ENCODE results near the gene CASKIN2. TPM values are rescaled to one million over a fixed set of nuclear protein-coding genes. Genes with fewer than 3 reads are reported as not detected.

The CASKIN2 gene
- total RNA-seq, 1 donor from 2014 or later: 3.9 TPM

DNA sequence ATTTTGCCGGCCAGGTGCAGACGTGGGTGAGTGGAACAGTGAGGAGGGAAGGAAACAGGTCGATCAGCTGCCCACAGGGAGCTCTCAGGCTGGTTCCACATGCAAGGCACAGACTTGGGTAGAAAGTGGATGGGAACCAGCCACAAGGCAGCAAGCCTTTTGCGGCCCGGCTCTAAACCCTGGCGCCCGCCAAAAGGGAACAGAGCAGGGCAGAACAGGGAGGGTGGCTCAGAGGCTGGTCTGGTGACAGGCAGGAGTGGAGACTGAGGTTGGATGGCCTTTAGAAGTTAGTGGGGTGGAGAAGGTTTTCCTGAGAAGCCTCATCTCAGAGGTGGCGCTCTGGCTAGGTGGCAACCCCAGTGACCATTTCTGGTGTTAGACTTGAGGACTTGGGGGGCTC, 20.5 kb upstream of the CASKIN2 start:
- DNase-seq (ENCODE audit: low read depth) (no peak), FAIRE-seq (no peak)
- TF ChIP-seq, protein P1, sequence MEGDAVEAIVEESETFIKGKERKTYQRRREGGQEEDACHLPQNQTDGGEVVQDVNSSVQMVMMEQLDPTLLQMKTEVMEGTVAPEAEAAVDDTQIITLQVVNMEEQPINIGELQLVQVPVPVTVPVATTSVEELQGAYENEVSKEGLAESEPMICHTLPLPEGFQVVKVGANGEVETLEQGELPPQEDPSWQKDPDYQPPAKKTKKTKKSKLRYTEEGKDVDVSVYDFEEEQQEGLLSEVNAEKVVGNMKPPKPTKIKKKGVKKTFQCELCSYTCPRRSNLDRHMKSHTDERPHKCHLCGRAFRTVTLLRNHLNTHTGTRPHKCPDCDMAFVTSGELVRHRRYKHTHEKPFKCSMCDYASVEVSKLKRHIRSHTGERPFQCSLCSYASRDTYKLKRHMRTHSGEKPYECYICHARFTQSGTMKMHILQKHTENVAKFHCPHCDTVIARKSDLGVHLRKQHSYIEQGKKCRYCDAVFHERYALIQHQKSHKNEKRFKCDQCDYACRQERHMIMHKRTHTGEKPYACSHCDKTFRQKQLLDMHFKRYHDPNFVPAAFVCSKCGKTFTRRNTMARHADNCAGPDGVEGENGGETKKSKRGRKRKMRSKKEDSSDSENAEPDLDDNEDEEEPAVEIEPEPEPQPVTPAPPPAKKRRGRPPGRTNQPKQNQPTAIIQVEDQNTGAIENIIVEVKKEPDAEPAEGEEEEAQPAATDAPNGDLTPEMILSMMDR (IDR thresholded peaks at IDR 0.05; ENCODE audit: insufficient read depth, low read length, severe bottlenecking): no peak
- Histone ChIP-seq H3K4me3 (ENCODE audit: low read depth, low read length) (no peak overlapping the region), H3K27me3 (ENCODE audit: control insufficient read depth, insufficient read depth, low read length) (no peaks in the 10 kb centered on the region), H3K36me3 (ENCODE audit: control insufficient read depth, insufficient read depth, low read length) (peaks cover 2% of the 10 kb centered on the region)

DNA sequence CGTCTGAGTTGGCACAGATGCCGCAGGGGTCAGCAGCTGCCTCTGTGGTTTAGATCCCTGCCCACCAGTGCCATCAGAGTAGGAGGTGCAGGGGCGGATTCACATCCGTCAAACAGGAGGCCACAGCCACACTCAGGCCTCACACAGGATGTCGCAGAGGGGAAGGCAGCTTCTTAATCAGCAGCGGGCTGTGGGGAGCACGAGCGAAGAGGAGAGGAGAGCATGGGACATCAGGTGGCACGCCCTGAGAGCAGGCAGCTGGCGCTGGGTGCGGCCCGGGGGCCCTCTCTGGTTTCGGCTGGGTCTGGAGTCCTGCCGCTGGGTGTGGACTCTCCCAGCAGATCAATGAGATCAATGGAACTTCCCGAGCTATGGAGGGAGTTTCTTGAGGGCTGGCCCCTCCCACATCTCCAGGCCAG, 19.8 kb upstream of the CASKIN2 start:
- H3K4me3 ChIP-seq (ENCODE audit: low read depth, low read length): no peak overlapping the region
- no peak for FAIRE-seq

DNA sequence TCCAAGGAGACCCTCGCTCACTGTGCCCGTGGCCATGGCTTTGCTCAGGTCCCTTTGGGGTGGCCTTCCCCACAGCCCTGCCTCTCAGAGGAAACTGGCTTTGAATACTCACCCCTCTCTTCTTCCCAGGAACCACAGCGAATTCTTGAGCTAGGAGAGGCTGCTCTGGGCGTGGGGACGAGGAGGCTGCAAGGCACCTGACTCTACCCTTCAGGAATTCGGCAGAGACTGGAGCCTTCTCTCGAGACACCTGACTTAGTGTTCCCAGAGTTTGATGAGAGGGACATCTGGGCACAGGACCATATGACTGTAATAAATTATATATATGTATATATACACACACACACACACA, 16.4 kb upstream of the CASKIN2 start:
- Histone ChIP-seq H3K36me3 (ENCODE audit: control insufficient read depth, insufficient read depth, low read length) (peaks cover 2% of the 10 kb centered on the region), H3K4me3 (ENCODE audit: low read depth, low read length) (no peak overlapping the region), H3K27me3 (ENCODE audit: control insufficient read depth, insufficient read depth, low read length) (no peaks in the 10 kb centered on the region)
- FAIRE-seq (no peak), DNase-seq (ENCODE audit: low read depth) (peak; percentile 56)
- TF ChIP-seq, protein P1 (IDR thresholded peaks at IDR 0.05; ENCODE audit: insufficient read depth, low read length, severe bottlenecking): no peak

More for the DNA sequence above, 19.8 kb upstream of the CASKIN2 start:
- Histone ChIP-seq H3K27me3 (ENCODE audit: control insufficient read depth, insufficient read depth, low read length) (no peaks in the 10 kb centered on the region), H3K36me3 (ENCODE audit: control insufficient read depth, insufficient read depth, low read length) (peaks cover 2% of the 10 kb centered on the region)
- TF ChIP-seq, protein P1 (IDR thresholded peaks at IDR 0.05; ENCODE audit: insufficient read depth, low read length, severe bottlenecking): no peak
- no peak for DNase-seq (ENCODE audit: low read depth)

DNA sequence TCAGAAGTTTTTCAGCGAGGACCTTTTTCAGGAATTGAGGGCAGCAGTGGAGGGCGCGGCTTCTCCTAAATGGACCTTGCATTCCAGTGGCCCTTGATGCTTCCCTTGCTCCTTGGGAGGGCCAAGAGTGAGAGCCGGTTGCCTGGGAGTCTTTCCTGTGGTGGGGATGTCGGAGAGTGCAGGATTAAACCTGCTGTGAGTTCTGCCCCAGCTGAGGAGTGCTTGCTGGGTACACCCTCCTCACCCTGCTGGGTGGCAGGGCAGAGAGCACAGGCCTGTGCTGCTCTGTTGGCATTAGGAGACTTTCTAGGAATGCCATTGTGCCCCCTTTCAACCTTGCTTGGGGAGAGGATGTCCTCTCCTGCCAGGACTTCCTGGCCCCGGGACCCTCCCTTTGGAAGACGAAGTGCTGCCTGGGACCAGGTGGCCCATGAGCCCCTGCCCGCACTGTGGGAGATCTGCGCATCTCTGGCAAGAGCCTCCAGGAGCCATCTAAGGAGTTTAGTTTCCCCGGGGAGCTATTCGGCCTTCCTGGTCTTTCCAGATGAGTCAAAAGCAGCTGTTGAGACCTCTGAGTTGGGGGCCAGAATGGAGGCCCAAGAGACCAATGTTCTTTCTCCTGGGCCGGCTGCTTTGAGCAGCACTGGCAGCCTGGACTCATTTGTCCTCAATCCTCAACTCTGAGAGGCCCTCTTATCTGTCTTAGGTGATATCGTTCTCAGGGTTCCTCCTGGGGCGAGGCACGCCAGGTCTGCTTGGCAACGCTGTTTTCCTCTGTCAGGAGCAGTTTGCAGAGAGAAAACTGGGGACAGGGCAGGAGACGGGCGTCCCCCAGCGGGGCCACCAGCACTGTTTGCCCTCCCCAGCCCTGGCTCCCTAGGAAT, 15.7 kb upstream of the CASKIN2 start:
- no peak overlapping the region for H3K4me3 ChIP-seq (ENCODE audit: low read depth, low read length)
- DNase-seq (ENCODE audit: low read depth): no peak
- no peaks in the 10 kb centered on the region for H3K27me3 ChIP-seq (ENCODE audit: control insufficient read depth, insufficient read depth, low read length)
- TF ChIP-seq, protein P1 (IDR thresholded peaks at IDR 0.05; ENCODE audit: insufficient read depth, low read length, severe bottlenecking): no peak
- no peak for FAIRE-seq
- peaks cover 2% of the 10 kb centered on the region for H3K36me3 ChIP-seq (ENCODE audit: control insufficient read depth, insufficient read depth, low read length)

DNA sequence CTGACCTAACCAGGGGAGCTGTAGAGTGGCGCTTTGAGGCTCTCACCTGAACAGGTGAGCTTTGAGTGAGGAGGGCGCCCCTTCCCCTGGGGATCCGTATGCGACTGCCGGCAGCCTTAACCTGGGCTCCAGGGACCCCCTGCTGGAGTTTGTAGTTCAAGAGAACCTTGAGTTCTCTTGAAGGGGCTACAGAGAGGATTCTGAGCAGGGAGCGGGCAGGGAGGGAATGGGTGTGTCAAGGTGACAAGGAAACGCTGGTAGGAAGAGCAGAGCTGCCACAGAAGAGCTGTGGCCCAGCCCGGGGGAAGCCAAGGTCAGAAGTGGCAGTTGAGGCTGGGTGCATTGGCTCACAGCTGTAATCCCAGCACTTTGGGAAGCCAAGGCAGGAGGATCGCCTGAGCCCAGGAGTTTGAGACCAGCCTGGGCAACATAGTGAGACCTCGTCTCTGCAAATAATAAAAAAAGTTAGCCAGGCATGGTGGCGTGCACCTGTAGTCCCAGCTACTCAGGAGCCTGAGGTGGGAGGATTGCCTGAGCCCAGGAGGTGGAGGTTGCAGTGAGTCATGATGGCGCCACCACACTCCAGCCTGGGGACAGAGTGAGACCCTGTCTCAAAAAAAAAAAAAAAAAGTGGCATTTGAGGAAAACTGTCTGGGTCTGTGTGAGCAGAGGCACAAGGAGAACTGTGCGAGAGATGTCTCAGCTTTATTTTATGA, 11.4 kb upstream of the CASKIN2 start:
- Histone ChIP-seq H3K36me3 (ENCODE audit: control insufficient read depth, insufficient read depth, low read length) (peaks cover 3% of the 10 kb centered on the region), H3K4me3 (ENCODE audit: low read depth, low read length) (peak overlapping the region; percentile 68), H3K27me3 (ENCODE audit: control insufficient read depth, insufficient read depth, low read length) (no peaks in the 10 kb centered on the region)
- no peak for FAIRE-seq
- TF ChIP-seq, protein P1 (IDR thresholded peaks at IDR 0.05; ENCODE audit: insufficient read depth, low read length, severe bottlenecking): no peak
- DNase-seq (ENCODE audit: low read depth): no peak
